DMS114 treated with DMSO at 0.1 percent for 48 hours (cell line): ENCODE results near the gene PER2.

Experiments used
- DNase-seq: peaks from one replicate; lab custom pipeline; 2025; ENCODE audit not compliant: unreplicated experiment; lab: John Stamatoyannopoulos, UW

Gene PER2

DNA sequence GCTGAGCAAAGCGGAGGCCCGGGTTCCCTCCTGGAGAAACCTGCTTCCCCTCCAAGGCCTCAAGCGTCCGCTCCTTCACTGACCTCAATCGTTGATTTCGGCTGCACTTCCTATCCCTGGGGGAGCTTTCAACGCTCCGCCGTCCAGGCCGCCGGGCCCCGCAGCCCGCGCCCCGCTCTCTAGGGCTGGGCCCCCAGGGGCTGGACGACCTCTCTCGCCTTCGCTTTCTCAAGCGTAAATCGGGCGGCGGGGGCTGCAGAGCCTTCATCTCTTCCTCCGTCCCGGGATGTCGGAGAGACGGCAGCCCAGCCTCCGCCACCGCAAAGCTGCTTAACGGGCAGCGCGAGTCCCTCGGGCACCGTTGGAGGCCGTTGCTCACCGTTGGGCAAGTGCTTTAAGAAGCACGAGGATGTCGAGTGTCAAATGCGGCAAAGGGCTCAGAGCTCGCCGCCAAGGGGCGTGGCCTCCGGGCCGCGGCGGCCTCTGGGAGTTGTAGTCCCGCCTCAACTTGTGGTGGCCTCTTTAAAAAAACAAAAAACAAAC is 57.1 kb downstream of the PER2 start:
- peak; percentile 24 for DNase-seq

DNA sequence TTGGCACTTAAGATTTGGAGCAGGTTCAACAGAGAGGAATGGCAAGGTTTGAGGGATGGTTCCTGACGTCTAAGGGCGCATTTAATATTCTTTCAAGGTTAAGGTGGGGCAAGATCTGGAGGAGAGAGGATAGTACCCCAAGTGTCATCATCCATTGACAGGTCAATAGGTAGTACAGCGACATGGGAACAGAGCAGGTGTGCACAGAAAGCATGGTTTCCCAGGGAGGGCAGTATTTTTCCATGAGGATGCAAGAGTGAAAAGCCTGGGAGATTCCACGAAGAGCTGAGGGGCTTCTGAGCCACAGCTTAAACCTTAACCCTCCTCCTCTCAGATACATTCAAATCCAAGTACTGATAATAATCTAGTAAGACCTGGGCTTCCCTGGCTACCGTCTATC is 57.7 kb downstream of the PER2 start:
- no peak for DNase-seq

DNA sequence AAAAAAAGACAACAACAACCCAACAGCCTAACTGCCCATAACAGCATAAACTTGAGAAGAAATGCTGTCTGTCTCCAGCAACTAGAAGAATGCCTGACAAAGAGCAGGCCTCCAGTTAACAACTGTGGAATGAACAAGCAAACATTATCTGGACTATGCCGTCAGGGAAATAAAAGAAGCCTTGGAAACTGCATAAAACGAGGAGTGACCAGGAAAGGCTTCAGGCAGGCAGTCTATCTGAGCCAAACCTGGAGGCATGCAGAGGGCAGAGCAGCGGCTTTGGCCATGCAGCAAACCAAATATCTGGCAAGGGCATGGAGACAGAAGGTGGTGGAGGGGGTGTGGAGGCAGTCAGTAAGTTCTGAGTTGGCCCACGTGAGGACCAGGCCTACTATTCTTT is 59.7 kb downstream of the PER2 start:
- no peak for DNase-seq

- DNase-seq, result no peak
Observed at GRCh38 chr2:238227587-238228032, 60.8 kb downstream of the PER2 start.

- DNase-seq, result no peak
Observed at GRCh38 chr2:238226698-238227586, 61.5 kb downstream of the PER2 start.

DNA sequence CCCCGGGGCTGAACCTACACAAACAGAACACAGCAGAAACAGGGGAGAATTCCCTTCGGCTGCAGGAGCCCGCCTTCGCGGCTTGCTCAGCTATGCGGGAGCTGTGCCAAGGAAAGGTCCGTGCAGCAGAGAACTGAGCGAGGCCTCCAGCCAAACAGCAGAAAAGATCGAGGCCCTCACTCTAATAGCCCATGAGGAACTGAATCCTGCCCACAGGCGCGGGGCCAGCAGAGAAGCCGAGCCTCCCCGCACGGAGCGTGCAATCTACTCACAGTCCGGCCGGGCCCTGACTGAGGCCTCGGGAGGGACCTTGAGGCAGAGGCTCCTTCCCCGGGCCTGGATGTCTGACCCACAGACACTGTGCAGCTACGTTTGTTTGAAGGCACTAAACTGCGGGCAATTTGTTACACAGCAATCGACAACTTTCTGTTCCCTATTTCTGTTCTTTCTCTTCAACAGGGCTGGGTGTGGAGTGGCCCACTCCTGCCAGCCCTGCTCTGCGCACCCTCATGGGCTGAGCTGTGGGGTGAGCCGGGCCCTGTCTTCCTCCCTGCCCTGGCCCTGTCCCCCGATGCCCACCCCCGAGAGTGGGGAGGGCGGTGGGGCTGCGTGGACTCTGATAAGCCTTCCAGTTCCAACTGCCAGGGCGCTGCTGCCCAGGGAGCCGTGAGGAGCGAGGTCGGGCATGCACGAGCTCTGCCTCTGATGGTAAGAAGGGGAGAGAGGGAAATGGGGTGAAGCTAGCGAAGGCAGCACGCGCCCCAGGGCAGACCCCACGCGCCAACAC is 62.3 kb downstream of the PER2 start:
- DNase-seq, result no peak

- DNase-seq, result no peak
Observed at GRCh38 chr2:238225121-238225520, 63.3 kb downstream of the PER2 start.

DNA sequence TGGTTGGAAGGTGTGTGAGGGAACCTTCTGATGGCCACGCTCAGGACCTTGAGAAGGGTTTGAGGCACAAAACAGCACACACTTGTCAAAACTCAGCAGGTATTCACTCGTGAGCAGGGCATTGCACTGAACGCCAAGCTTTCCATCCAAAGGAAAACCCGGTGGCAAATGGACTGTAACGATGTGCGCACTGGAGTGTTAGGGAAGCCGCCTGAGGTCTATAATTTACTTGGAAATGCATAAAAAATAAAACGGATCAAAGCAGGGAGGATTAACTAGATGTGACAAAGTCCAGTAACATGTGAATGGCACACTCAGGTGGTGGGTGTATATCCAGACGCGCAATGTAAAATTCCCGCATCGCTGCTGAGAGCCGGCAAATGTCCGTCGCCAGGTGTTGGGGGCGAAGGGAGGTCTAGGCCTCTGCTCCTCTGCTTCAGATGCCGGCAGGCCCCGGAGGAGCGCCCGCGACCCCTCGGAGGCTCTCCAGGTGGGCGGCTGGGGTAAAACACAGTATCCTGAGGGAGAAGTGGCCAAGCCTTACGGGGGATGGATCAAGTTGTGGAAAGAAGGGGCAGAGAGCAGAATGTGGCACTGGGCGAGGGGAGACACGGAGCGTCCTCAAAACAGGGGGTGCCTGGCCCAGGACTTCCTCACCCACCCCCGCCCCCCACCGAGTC is 63.9 kb downstream of the PER2 start:
- no peak for DNase-seq

GRCh38 chr2:238220892-238221521 is 67.4 kb downstream of the PER2 start:
- DNase-seq, result peak; percentile 49

DNA sequence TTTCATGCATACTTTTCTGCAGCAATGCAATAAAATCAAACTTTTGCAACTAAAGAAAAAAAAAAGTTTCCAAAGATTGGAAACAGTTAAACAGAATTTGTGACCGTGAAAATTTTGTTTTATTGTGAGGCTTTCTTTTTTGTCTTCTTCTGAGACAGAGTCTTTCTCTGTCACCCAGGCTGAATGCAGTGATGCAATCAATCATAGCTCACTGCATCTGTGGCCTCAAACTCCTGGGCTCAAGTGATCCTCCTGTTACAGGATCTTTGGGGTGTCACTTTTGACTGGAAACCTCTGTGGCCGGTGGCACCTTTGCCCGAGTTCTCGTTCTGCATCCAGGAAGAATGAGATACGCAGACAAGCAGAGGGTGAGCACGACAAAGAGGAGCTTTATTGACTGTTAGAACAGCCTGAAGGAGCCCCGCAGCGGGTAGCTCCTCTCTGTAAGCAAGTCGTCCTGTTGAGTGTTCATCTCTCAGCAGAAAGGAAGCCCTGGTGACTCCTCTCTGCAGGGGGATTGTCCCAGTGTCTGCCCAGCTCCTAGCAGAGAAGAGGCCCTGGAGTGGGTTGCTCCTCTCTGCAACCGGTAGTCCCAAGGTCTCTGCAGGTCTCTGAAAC is 68.0 kb downstream of the PER2 start:
- no peak for DNase-seq

DNA sequence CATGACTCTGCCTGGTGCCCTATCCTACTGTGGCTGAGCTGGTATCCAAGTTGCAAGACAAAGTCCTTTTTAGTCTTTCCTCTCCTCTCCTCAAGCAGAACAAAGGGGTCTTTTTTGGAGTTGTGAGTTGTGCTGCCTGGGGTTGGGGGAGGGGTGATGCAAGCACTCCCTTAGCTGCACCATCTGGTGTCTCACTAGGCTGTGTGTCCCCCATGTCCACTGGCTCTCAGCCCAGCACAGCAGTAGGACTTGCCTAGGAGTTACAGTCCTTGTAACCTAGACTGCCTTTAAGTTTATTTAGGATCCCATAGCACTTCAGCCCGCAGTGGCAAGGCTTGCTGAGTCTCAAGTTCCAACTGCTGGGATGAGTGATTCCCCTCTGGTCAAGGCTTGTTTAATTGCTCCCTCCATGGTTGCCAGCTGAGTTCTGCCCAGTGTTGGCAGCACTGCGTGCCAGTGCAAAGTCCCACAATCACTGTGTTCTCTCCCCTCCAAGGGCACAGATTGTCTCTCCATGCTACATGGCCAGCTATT is 71.7 kb downstream of the PER2 start:
- DNase-seq, result no peak

DNA sequence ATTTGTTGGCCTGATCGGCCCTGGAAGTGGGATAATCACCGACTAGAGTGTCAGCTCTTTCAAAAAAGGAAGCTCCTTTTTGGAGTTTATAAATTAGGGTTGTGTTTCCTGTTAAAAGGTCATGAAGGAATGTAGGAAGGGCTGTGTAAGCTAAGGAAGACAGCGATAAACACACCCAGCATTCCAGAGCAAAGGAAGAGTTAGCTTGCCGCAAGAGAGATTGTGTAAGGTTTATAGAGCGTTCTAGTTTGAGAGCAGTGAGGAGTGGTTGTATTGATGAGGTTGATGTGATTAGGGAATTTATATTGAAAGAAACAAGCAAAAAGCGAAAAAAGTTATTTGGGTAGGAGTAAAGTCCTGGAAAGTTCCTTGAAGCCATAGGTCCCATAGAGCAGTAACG is 81.4 kb downstream of the PER2 start:
- no peak for DNase-seq

- no peak for DNase-seq
Observed at GRCh38 chr2:238203973-238204683, 84.3 kb downstream of the PER2 start.

DNA sequence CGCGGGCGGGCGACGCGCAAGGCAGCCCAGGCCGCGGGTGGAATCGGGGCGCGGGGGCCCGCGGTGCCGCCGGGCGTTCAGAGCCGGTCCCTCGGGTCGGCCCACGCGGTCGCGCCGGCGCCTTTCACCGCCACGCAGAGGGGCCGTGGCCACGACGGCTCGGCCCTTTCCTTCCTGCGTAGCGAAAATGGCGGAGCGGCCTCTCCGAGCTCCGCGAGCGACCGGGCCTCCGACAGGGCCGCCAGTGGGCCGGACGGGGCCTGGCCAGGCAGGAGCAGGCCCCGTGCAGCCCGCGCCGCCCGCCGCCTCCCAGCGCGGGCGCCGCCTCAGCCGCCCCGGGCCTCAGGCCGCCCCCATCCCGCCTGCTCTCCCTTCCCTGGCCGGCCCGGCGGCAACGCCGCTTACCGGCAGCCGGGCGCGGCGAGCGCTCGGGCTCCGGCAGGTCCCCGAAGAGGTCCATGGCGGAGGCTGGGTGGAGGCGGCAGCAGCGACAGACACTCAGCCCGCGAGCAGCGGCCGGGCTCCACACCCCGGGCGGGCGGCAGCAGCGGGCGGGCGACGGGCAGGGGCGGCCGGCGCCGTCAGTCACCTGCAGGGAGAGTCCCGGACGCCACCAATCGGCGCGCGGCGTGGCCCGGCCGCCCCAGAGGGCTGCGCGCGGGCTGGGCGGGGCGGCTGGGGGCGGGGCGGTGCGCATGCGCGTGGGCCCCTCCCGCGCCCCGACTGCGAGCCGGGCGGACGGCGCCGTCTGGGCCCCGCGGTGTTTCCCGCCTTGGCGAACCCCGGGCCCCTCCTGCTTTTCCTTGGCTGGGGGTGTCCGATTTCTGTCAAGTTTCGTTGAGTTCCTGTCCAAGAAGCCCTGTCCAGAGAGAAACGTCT is 85.1 kb downstream of the PER2 start, which contains the start of gene ILKAP:
TSS of gene ILKAP (minus strand) at position 602 of the 879 bp plus-strand sequence. CDS start at position 460, 142 bp downstream.
- DNase-seq, result peak; percentile 58

DNA sequence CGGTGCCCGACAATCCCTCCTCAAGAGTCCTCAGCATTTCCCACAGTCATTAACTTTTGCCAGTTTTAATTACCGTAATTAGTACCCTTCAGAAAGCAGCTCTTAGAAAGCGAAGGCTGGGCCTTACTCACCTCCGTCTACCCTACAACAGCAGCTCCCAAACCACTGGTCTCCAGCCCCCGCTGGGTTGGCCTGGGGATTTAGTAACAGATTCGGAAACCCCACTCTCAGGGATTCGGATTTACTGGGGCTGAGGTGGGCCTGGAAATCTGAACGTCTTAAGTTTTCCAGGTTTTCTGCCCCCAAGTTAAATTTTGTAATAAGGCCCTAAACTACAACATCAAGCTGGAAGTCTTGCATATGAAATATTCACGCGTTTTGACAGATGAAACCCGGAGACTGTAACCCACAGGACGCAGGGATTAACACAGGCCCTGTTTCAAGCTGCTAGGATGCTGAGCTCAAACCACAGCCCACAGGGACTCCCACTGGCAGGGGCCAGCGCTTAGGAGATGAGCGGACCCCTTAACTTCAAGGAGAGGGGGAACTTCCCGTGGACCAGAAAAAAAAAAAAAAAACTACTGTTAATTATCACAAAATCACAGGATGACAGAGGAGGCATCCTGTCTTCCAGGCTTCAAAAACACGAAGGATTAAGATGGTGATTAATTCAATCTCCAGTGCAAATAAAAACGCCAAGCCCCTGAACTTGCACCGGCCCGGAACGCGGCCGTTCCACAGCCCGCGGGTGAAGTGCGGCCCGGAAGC is 85.9 kb downstream of the PER2 start:
- no peak for DNase-seq
